Liver (tissue), 9 donors: ENCODE data around the gene PLXDC2. TPM values are rescaled to one million over a fixed set of nuclear protein-coding genes. Genes with fewer than 3 reads are reported as not detected.

Experiments
- DNase-seq: peaks from one replicate; pipeline ENCODE4 v3.0.0-alpha.2; 2017; ENCODE audit warnings: low spot score
- H3K27ac ChIP-seq, 2 donors: one replicate each; pipeline ENCODE4 v1.7.0; 2013; ENCODE audit warnings: inconsistent platforms in 2 of 2, low read length in 2 of 2, control low read depth in 1 of 2, low read depth in 1 of 2, mild to moderate bottlenecking in 1 of 2
- H3K27me3 ChIP-seq, 4 donors: one replicate each; pipeline versions ENCODE4 v1.6.1 to v1.7.0; 2013; ENCODE audit warnings: low read length in 3 of 4, inconsistent platforms in 1 of 4, mild to moderate bottlenecking in 1 of 4, moderate library complexity in 1 of 4; ENCODE audit not compliant: control insufficient read depth in 4 of 4, insufficient read depth in 4 of 4
- H3K36me3 ChIP-seq, 4 donors: one replicate each; pipeline versions ENCODE4 v1.6.1 to v1.7.0; 2013; ENCODE audit warnings: low read length in 3 of 4, mild to moderate bottlenecking in 3 of 4, low read depth in 1 of 4, moderate library complexity in 1 of 4; ENCODE audit not compliant: control insufficient read depth in 4 of 4, insufficient read depth in 3 of 4
- H3K4me1 ChIP-seq, 4 donors: one replicate each; pipeline versions ENCODE4 v1.6.1 to v1.7.0; 2013; ENCODE audit warnings: low read length in 3 of 4, mild to moderate bottlenecking in 3 of 4, moderate library complexity in 1 of 4; ENCODE audit not compliant: control insufficient read depth in 4 of 4, insufficient read depth in 4 of 4
- H3K4me3 ChIP-seq, 3 donors: one replicate each; pipeline versions ENCODE4 v1.6.1 to v1.7.0; 2013; ENCODE audit warnings: low read length in 3 of 3, control low read depth in 1 of 3, low read depth in 1 of 3, mild to moderate bottlenecking in 1 of 3
- H3K9ac ChIP-seq, 2 donors: one replicate each; pipeline ENCODE4 v1.7.0; 2013; ENCODE audit warnings: low read length in 2 of 2, mild to moderate bottlenecking in 2 of 2, moderate library complexity in 2 of 2, control low read depth in 1 of 2, low read depth in 1 of 2
- H3K9me3 ChIP-seq, 4 donors: one replicate each; pipeline versions ENCODE4 v1.6.1 to v1.7.0; 2013; ENCODE audit warnings: low read length in 3 of 4; ENCODE audit not compliant: control insufficient read depth in 4 of 4
- EGR1 ChIP-seq, 2 donors: IDR thresholded peaks; 2 replicates each; pipeline ENCODE4 v1.6.1; 2016 to 2018; ENCODE audit warnings: antibody characterized with exemption in 2 of 2, low read depth in 2 of 2
- FOXA1 ChIP-seq: IDR thresholded peaks from 2 replicates; pipeline ENCODE4 v1.6.1; 2016; ENCODE audit warnings: antibody characterized with exemption
- FOXA2 ChIP-seq: IDR thresholded peaks from 2 replicates; pipeline ENCODE4 v1.6.1; 2016; ENCODE audit warnings: antibody characterized with exemption
- GABPA ChIP-seq, 2 donors: IDR thresholded peaks in 1 of 2; conservative IDR thresholded peaks in 1 of 2; 2 replicates each; pipeline ENCODE4 v1.6.1; 2016; ENCODE audit warnings: antibody characterized with exemption in 2 of 2, mild to moderate bottlenecking in 1 of 2, moderate library complexity in 1 of 2
- HNF4A ChIP-seq, 2 donors: conservative IDR thresholded peaks; 2 replicates each; pipeline ENCODE4 v1.6.1; 2016; ENCODE audit warnings: antibody characterized with exemption in 2 of 2, mild to moderate bottlenecking in 2 of 2
- HNF4G ChIP-seq: IDR thresholded peaks from 2 replicates; pipeline ENCODE4 v1.6.1; 2016; ENCODE audit warnings: antibody characterized with exemption
- JUND ChIP-seq, 2 donors: IDR thresholded peaks; 2 replicates each; pipeline ENCODE4 v1.6.1; 2016; ENCODE audit warnings: antibody characterized with exemption in 2 of 2
- MAX ChIP-seq: IDR thresholded peaks from 2 replicates; pipeline ENCODE4 v1.6.1; 2016; ENCODE audit warnings: antibody characterized with exemption
- NR2F2 ChIP-seq: IDR thresholded peaks from 2 replicates; pipeline ENCODE4 v1.6.1; 2016; ENCODE audit warnings: antibody characterized with exemption
- RAD21 ChIP-seq, 2 donors: IDR thresholded peaks; 2 replicates each; pipeline ENCODE4 v1.6.1; 2016; ENCODE audit warnings: antibody characterized with exemption in 2 of 2, mild to moderate bottlenecking in 2 of 2
- SP1 ChIP-seq: IDR thresholded peaks from 2 replicates; pipeline ENCODE4 v1.6.1; 2018; ENCODE audit warnings: antibody characterized with exemption, mild to moderate bottlenecking
- TAF1 ChIP-seq: conservative IDR thresholded peaks from 2 replicates; pipeline ENCODE4 v1.6.1; 2016; ENCODE audit warnings: antibody characterized with exemption, mild to moderate bottlenecking
- YY1 ChIP-seq: IDR thresholded peaks from 2 replicates; pipeline ENCODE4 v1.6.1; 2016; ENCODE audit warnings: antibody characterized with exemption, mild to moderate bottlenecking
- WGBS: extraction: QIAGEN DNeasy Blood & Tissue Kit; methylation state at CpG from one replicate; pipeline ENCODE4 v1.1.7; 2013; 5-methylcytosine and 5-hydroxymethylcytosine counted together
- polyA plus RNA-seq, 2 donors: library from polyadenylated mRNA; stranded (reverse) in 1 of 2; unstranded in 1 of 2; fragments of 200-250 nt in 1 of 2; fragments of >200 nt in 1 of 2; fragmentation: Nextera tagmentation in 1 of 2; extraction: Ambion mirVana in 1 of 2; gene quantifications; one replicate each; pipeline versions ENCODE4 v1.2.1 to v1.2.3, GENCODE V29; 2013 to 2015
- total RNA-seq, 2 donors: library from RNA; depleted of rRNA; stranded (reverse); fragments of >200 nt; gene quantifications; one replicate each; pipeline ENCODE4 v1.2.3, GENCODE V29; 2014
- TF ChIP-seq, protein P1 (sequence below): IDR thresholded peaks from 2 replicates; pipeline ENCODE4 v1.6.1; 2016; ENCODE audit warnings: antibody characterized with exemption
- donor health status: healthy.
- donor health status: healthy.
- donor health status: healthy.
- donor health status: healthy.
- donor health status: healthy.

PLXDC2 gene
- total and polyA plus RNA-seq, 4 donors: 1.4 to 5.1 (median 2.4) TPM

GRCh38 chr10:19971343-19972052 lies 155.3 kb downstream of the PLXDC2 start:
- DNase-seq: no peak
- no peak overlapping the region for H3K4me3 ChIP-seq
- H3K4me1 ChIP-seq: peaks cover 0 to 5% (median 0%) of the 10 kb centered on the region in 4 donors
- no peaks in the 10 kb centered on the region for H3K27me3 ChIP-seq
- H3K9ac ChIP-seq: no peak overlapping the region
- no peak for TF ChIP-seq HNF4G
- TF ChIP-seq FOXA2: no peak
- no peak for TF ChIP-seq EGR1 (IDR thresholded peaks at IDR 0.05; ENCODE audit: low read depth in 2 of 2)
- TF ChIP-seq JUND (IDR thresholded peaks at IDR 0.05): no peak
- no peak for TF ChIP-seq SP1
- H3K9me3 ChIP-seq: no peaks in the 10 kb centered on the region
- WGBS: 77% methylated on average over 9 of the region's 9 CpGs
- H3K36me3 ChIP-seq: no peaks in the 10 kb centered on the region
- H3K27ac ChIP-seq: no peak overlapping the region

DNA sequence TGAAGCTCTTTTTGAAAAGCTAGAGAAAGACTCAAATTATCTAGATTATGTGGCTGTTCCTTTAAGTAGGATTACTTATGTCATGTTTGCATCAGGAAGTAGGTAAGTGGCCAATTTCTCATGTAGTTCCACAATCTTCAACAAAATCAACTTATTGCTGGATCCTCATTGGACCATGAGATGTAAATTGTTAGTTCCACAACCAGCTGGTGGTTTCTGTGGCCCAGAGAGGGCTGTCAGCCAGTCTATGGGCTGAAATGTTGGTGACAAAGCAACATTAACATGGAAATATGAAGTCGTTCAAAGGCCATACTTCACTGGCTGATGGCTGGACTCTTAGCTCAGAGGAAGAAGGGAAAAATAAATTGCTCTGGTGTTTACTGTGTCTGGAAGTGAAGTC lies 157.9 kb downstream of the PLXDC2 start:
- no peak for DNase-seq
- H3K27ac ChIP-seq: no peak overlapping the region
- no peak overlapping the region for H3K4me3 ChIP-seq
- TF ChIP-seq EGR1 (IDR thresholded peaks at IDR 0.05; ENCODE audit: low read depth in 2 of 2) (no peak), TAF1 (no peak)
- H3K9me3 ChIP-seq: peaks cover 0 to 3% (median 0%) of the 10 kb centered on the region in 4 donors
- H3K36me3 ChIP-seq: no peaks in the 10 kb centered on the region
- no peaks in the 10 kb centered on the region for H3K27me3 ChIP-seq
- H3K9ac ChIP-seq: no peak overlapping the region
- H3K4me1 ChIP-seq: peaks cover 0 to 5% (median 0%) of the 10 kb centered on the region in 4 donors
- 61% methylated on average over 1 of the region's 1 CpG for WGBS

GRCh38 chr10:19974554-19974953 lies 158.3 kb downstream of the PLXDC2 start:
- Histone ChIP-seq H3K4me3 (no peak overlapping the region), H3K27me3 (no peaks in the 10 kb centered on the region), H3K9ac (no peak overlapping the region), H3K4me1 (peaks cover 0 to 5% (median 0%) of the 10 kb centered on the region in 4 donors), H3K9me3 (peaks cover 0 to 3% (median 0%) of the 10 kb centered on the region in 4 donors), H3K36me3 (no peaks in the 10 kb centered on the region), H3K27ac (no peak overlapping the region)
- no peak for DNase-seq
- TF ChIP-seq GABPA (IDR thresholded peaks at IDR 0.05 in 1 of 2, conservative IDR thresholded peaks at IDR 0.05 in 1 of 2): no peak
- no peak for TF ChIP-seq TAF1
- no peak for TF ChIP-seq FOXA1
- TF ChIP-seq, protein P1, sequence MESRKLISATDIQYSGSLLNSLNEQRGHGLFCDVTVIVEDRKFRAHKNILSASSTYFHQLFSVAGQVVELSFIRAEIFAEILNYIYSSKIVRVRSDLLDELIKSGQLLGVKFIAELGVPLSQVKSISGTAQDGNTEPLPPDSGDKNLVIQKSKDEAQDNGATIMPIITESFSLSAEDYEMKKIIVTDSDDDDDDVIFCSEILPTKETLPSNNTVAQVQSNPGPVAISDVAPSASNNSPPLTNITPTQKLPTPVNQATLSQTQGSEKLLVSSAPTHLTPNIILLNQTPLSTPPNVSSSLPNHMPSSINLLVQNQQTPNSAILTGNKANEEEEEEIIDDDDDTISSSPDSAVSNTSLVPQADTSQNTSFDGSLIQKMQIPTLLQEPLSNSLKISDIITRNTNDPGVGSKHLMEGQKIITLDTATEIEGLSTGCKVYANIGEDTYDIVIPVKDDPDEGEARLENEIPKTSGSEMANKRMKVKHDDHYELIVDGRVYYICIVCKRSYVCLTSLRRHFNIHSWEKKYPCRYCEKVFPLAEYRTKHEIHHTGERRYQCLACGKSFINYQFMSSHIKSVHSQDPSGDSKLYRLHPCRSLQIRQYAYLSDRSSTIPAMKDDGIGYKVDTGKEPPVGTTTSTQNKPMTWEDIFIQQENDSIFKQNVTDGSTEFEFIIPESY: no peak
- TF ChIP-seq HNF4A (conservative IDR thresholded peaks at IDR 0.05): no peak
- TF ChIP-seq RAD21 (IDR thresholded peaks at IDR 0.05): no peak
- no peak for TF ChIP-seq EGR1 (IDR thresholded peaks at IDR 0.05; ENCODE audit: low read depth in 2 of 2)
- no peak for TF ChIP-seq FOXA2
- TF ChIP-seq YY1: no peak
- no peak for TF ChIP-seq NR2F2
- no peak for TF ChIP-seq JUND (IDR thresholded peaks at IDR 0.05)
- TF ChIP-seq MAX: no peak
- WGBS: 43% methylated on average over 2 of the region's 2 CpGs
